NT2/D1 (cell line): ENCODE results near the gene GAGE2A.
"Not testable (repeated sequence)": the region's sequence is repeated elsewhere in the genome, so short reads cannot be mapped to it uniquely, and the experiment has no call there.

Experiments used
- SUZ12 ChIP-seq: IDR thresholded peaks from 2 replicates; pipeline ENCODE4 v1.6.1; 2011; ENCODE audit not compliant: insufficient read length, insufficient read depth; ENCODE audit errors: extremely low read depth
- YY1 ChIP-seq: IDR thresholded peaks from 2 replicates; pipeline ENCODE4 v1.6.1; 2011; ENCODE audit not compliant: insufficient read length, insufficient read depth
- ZNF274 ChIP-seq: IDR thresholded peaks from 2 replicates; pipeline ENCODE4 v1.6.1; 2011; ENCODE audit warnings: mild to moderate bottlenecking, low read depth, low read length

DNA sequence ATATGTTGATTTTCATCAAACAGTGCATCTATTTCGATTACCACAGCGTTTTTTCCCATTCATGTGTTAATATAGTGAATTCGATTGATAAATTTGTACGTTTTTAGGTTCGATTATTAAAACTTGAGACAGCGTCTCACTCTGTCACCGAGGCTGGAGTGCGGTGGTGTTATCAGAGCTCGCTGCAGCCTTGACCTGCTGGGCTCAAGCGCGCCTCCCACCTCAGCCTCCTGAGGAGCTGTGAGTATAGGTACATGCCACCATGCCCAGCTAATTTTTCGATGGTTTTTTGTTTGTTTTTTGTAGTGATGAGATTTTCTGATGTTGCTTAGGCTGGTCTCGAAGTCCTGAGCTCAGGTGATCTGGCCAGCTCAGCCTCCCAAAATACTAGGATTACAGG is 20.1 kb upstream of the GAGE2A start:
- TF ChIP-seq ZNF274, YY1, SUZ12: not testable (repeated sequence)
